ENCODE measurements around the gene RETREG3.

DNA sequence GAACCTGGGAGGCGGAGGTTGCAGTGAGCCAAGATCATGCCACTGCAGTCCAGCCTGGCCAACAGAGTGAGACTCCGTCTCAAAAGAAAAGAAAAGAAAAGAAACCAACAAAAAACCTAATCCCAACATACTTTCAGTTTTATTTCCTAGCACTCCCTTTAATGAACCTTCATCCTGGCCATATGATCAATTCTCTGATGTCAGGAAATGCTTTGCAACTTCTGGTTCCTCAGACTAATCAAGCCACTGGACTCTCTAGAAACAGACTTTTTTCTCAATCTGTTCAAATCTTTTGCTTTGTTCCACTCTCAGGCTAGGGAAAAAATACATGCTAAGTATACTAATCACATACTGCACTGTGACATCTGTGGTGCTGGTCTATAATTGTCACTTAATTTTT lies 18.3 kb downstream of the RETREG3 start:
- TF ChIP-seq CTCF (IDR thresholded peaks at IDR 0.05) (no peak), POLR2A (IDR thresholded peaks at IDR 0.05) (no peak)
